Endothelial cell of umbilical vein (primary cell): Measurements from ENCODE around the gene TSSK6.

ENCODE experiments used
- CTCF ChIP-seq, 2 donors: IDR thresholded peaks; 1 replicate in 1 of 2; 2 replicates in 1 of 2; pipeline ENCODE4 v1.5.1; 2011; ENCODE audit warnings: low read length in 2 of 2, mild to moderate bottlenecking in 2 of 2, moderate library complexity in 2 of 2, control low read depth in 1 of 2, inconsistent platforms in 1 of 2, low read depth in 1 of 2; ENCODE audit not compliant: insufficient read depth in 1 of 2; ENCODE audit errors: extremely low read depth in 1 of 2
- EZH2 ChIP-seq: IDR thresholded peaks from 2 replicates; pipeline ENCODE4 v1.6.1; 2012; ENCODE audit warnings: borderline replicate concordance, low read depth, mild to moderate bottlenecking, moderate library complexity, low read length, inconsistent platforms; ENCODE audit not compliant: severe bottlenecking
- FOS ChIP-seq: IDR thresholded peaks from 2 replicates; pipeline ENCODE4 v1.6.1; 2011; ENCODE audit warnings: mild to moderate bottlenecking, low read length, moderate library complexity, borderline replicate concordance; ENCODE audit not compliant: insufficient read depth
- GATA2 ChIP-seq: IDR thresholded peaks from 2 replicates; pipeline ENCODE4 v1.7.0; 2011; ENCODE audit warnings: low read depth, mild to moderate bottlenecking, moderate library complexity, mixed read lengths, low read length; ENCODE audit not compliant: insufficient read length, insufficient read depth
- MAX ChIP-seq: IDR thresholded peaks from 2 replicates; pipeline ENCODE4 v1.6.1; 2011; ENCODE audit not compliant: insufficient read depth, insufficient read length
- MYC ChIP-seq: IDR thresholded peaks from one replicate; pipeline ENCODE4 v1.6.1; 2011; ENCODE audit warnings: mild to moderate bottlenecking, low read depth, low read length
- POLR2A ChIP-seq: IDR thresholded peaks from 2 replicates; pipeline ENCODE4 v1.6.1; 2012; ENCODE audit warnings: low read depth, mild to moderate bottlenecking, control low read depth, low read length
- POLR2AphosphoS5 ChIP-seq: IDR thresholded peaks from 2 replicates; pipeline ENCODE4 v1.6.1; 2012; ENCODE audit warnings: low read depth, mild to moderate bottlenecking, control low read depth, low read length, moderate library complexity; ENCODE audit not compliant: insufficient read depth

GRCh38 chr19:19523177-19523576 is 7.8 kb upstream of the TSSK6 start:
- TF ChIP-seq CTCF (IDR thresholded peaks at IDR 0.05; ENCODE audit: extremely low read depth in 1 of 2, insufficient read depth in 1 of 2, low read depth in 1 of 2, low read length in 2 of 2) (no peak), POLR2A (no peak), POLR2AphosphoS5 (no peak), EZH2 (no peak), GATA2 (no peak), MAX (no peak), MYC (no peak), FOS (no peak)
